Kidney (tissue), 22 donors: Measurements from ENCODE around the gene CRK. TPM values are rescaled to one million over a fixed set of nuclear protein-coding genes. Genes with fewer than 3 reads are reported as not detected.

ENCODE experiments used
- DNase-seq, 5 donors: peaks; one replicate each; pipeline ENCODE4 v3.0.0-alpha.2; 2013 to 2020
- FAIRE-seq: peaks from 2 replicates; lab custom pipeline; 2012; peaks lifted over from hg19 to GRCh38; lab: Jason Lieb, UNC
- H3K27ac ChIP-seq, 2 donors: one replicate each; pipeline ENCODE4 v1.7.0; 2013; ENCODE audit warnings: low read depth in 2 of 2, low read length in 2 of 2, inconsistent platforms in 1 of 2
- H3K27me3 ChIP-seq: one replicate; pipeline ENCODE4 v1.7.1; 2013; ENCODE audit warnings: low read length, inconsistent platforms; ENCODE audit not compliant: control insufficient read depth, insufficient read depth
- H3K36me3 ChIP-seq, 3 donors: one replicate each; pipeline versions ENCODE4 v1.7.0 to v1.7.1; 2013; ENCODE audit warnings: low read length in 3 of 3, control low read depth in 1 of 3, inconsistent platforms in 1 of 3; ENCODE audit not compliant: insufficient read depth in 3 of 3, control insufficient read depth in 2 of 3
- H3K4me1 ChIP-seq, 3 donors: one replicate each; pipeline versions ENCODE4 v1.7.0 to v1.7.1; 2013; ENCODE audit warnings: low read length in 3 of 3, inconsistent platforms in 1 of 3, low read depth in 1 of 3; ENCODE audit not compliant: control insufficient read depth in 2 of 3, insufficient read depth in 2 of 3
- H3K4me3 ChIP-seq, 3 donors: one replicate each; pipeline versions ENCODE4 v1.7.0 to v1.8.1; 2013; ENCODE audit warnings: low read length in 3 of 3, control low read depth in 1 of 3, inconsistent platforms in 1 of 3
- H3K9ac ChIP-seq, 3 donors: one replicate each; pipeline versions ENCODE4 v1.7.0 to v1.7.1; 2013; ENCODE audit warnings: low read length in 3 of 3, control low read depth in 1 of 3, inconsistent platforms in 1 of 3
- H3K9me3 ChIP-seq, 3 donors: one replicate each; pipeline versions ENCODE4 v1.7.0 to v1.7.1; 2013; ENCODE audit warnings: low read length in 3 of 3, control low read depth in 1 of 3, inconsistent platforms in 1 of 3; ENCODE audit not compliant: control insufficient read depth in 2 of 3, insufficient read depth in 1 of 3
- intact Hi-C: fragments of 100-400 bp; cut with DNase I; formaldehyde crosslinking; loops from one replicate; pipeline ENCODE4 v1.11.1; 2022
- long read RNA-seq, 10 donors: library from polyadenylated mRNA in 1 of 10; unstranded in 1 of 10; transcript quantifications; one replicate each; pipeline ENCODE4 v2.0.0 and lab custom pipeline, GENCODE V29; 2021 to 2026
- polyA plus RNA-seq: library from polyadenylated mRNA; stranded (reverse); fragments of 350-450 nt; fragmentation: Illumina TruSeq; extraction: RNeasy Lipid Tissue Mini Kit (QIAGEN cat#74804); gene quantifications from one replicate; pipeline ENCODE4 v1.2.3, GENCODE V29; 2014; ENCODE audit warnings: low read depth, low replicate concordance; ENCODE audit not compliant: insufficient read depth
- total RNA-seq: library from RNA; stranded (reverse); fragmentation: NEBNext Ultra II Directional; extraction: Animal tissue kit (Norgen Biotek cat#: 25700); gene quantifications from one replicate; pipeline ENCODE4 v1.2.1, GENCODE V29; 2021
- TF ChIP-seq, protein P1 (sequence below): IDR thresholded peaks from 3 replicates; pipeline ENCODE4 v1.5.1; 2012; ENCODE audit warnings: mild to moderate bottlenecking, moderate library complexity, borderline replicate concordance; ENCODE audit not compliant: insufficient read depth; ENCODE audit errors: extremely low read depth
- donor health status: control.
- donor health status: control.
- donor health status: control.
- donor health status: control.
- donor health status: control.
- donor health status: DM: yes; HTN: yes; CAD: no.
- donor health status: Normal renal cell carcinoma (clear cell type).

Gene CRK
- total RNA-seq: 61.3 TPM
- 26.8 TPM for polyA plus RNA-seq
- long read RNA-seq, donor 1, transcript CRK-201 (3 exons, 3,880 nt): major isoform, 14 of 17 reads
- long read RNA-seq, donor 1, partial matches to known transcripts: 0 of 17 reads
- long read RNA-seq, donor 1, other reads (novel, unspliced or antisense): 0 of 17 reads
- long read RNA-seq, donor 2, transcript CRK-202 (3 exons, 3,675 nt): major isoform, 7 of 12 reads
- long read RNA-seq, donor 2, transcript CRK-201 (3 exons, 3,880 nt): minor isoform, 5 of 12 reads
- long read RNA-seq, donor 2, partial matches to known transcripts: 0 of 12 reads
- long read RNA-seq, donor 2, other reads (novel, unspliced or antisense): 0 of 12 reads
- long read RNA-seq, donor 3, transcript CRK-201 (3 exons, 3,880 nt): major isoform, 12 of 17 reads
- long read RNA-seq, donor 3, transcript CRK-202 (3 exons, 3,675 nt): minor isoform, 5 of 17 reads
- long read RNA-seq, donor 3, partial matches to known transcripts: 0 of 17 reads
- long read RNA-seq, donor 3, other reads (novel, unspliced or antisense): 0 of 17 reads
- long read RNA-seq, donor 4, transcript CRK-201 (3 exons, 3,880 nt): major isoform, 6 of 11 reads
- long read RNA-seq, donor 4, transcript CRK-202 (3 exons, 3,675 nt): minor isoform, 5 of 11 reads
- long read RNA-seq, donor 4, partial matches to known transcripts: 0 of 11 reads
- long read RNA-seq, donor 4, other reads (novel, unspliced or antisense): 0 of 11 reads
- long read RNA-seq, donor 5, partial matches to known transcripts: 0 of 4 reads
- long read RNA-seq, donor 5, other reads (novel, unspliced or antisense): 0 of 4 reads
- long read RNA-seq, donor 6, partial matches to known transcripts: 0 of 2 reads
- long read RNA-seq, donor 6, other reads (novel, unspliced or antisense): 0 of 2 reads
- long read RNA-seq, donor 7, transcript CRK-201 (3 exons, 3,880 nt): major isoform, 21 of 50 reads
- long read RNA-seq, donor 7, transcript CRK-202 (3 exons, 3,675 nt): minor isoform, 20 of 50 reads
- long read RNA-seq, donor 7, partial matches to known transcripts: 2 of 50 reads
- long read RNA-seq, donor 7, other reads (novel, unspliced or antisense): 7 of 50 reads
- long read RNA-seq, donor 8, transcript CRK-201 (3 exons, 3,880 nt): minor isoform, 10 of 21 reads
- long read RNA-seq, donor 8, transcript CRK-202 (3 exons, 3,675 nt): major isoform, 11 of 21 reads
- long read RNA-seq, donor 8, partial matches to known transcripts: 0 of 21 reads
- long read RNA-seq, donor 8, other reads (novel, unspliced or antisense): 0 of 21 reads
- long read RNA-seq, donor 9, transcript CRK-202 (3 exons, 3,675 nt): major isoform, 6 of 10 reads
- long read RNA-seq, donor 9, partial matches to known transcripts: 0 of 10 reads
- long read RNA-seq, donor 9, other reads (novel, unspliced or antisense): 0 of 10 reads
- long read RNA-seq, donor 10, transcript CRK-202 (3 exons, 3,675 nt): major isoform, 10 of 13 reads
- long read RNA-seq, donor 10, partial matches to known transcripts: 0 of 13 reads
- long read RNA-seq, donor 10, other reads (novel, unspliced or antisense): 0 of 13 reads

DNA sequence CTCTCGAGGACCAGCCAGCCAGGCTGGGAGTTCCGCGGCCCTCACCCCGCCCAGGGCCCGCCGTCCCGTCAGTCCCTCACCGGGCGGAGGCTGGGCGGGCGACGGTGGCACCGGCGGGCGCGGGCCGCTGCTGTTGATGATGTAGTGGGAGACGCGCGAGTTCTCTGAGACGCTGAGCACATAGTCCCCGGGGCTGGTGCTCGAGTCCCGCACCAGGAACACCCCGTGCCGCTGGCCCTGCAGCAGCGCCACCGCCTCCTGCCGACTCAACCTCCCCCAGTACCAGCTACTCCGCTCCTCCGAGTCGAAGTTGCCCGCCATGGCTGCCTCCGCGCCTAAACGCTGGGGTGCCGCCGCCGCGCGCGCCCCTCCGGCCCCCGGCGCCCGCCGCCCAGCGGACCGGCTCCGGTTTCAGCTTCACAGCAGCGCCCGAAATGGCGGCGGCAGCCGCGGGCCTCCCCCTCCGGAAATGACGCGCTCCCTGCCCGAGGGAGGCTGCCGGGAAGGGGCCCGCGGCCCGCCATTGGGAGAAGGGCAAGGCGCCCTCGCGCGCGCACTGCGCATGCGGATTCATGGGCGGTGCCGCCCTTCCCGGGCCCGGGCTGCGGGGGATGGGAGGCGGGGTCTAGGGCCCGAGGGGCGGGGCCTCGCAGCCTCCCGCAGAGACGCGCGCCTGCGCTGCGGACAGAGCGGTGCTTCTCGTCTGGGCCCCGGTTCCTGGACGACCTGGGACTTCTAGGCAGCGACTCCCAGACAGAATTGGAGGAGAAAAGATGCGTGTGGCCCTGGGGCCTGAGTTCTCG, at the start of gene CRK:
CRK (minus strand) TSS at position 436 of the 803 bp plus-strand sequence; CDS start at position 321, 115 bp downstream.
- H3K9me3 ChIP-seq: no peaks in the 10 kb centered on the region
- H3K4me1 ChIP-seq: peaks cover 2 to 18% (median 17%) of the 10 kb centered on the region in 3 donors
- H3K36me3 ChIP-seq: no peaks in the 10 kb centered on the region
- no peak for FAIRE-seq
- DNase-seq: peak; percentile 98 to 99 (median 98)
- peak within 1 kb of the TSS; percentile 71 to 93 (median 85) for H3K4me3 ChIP-seq
- TF ChIP-seq, protein P1, sequence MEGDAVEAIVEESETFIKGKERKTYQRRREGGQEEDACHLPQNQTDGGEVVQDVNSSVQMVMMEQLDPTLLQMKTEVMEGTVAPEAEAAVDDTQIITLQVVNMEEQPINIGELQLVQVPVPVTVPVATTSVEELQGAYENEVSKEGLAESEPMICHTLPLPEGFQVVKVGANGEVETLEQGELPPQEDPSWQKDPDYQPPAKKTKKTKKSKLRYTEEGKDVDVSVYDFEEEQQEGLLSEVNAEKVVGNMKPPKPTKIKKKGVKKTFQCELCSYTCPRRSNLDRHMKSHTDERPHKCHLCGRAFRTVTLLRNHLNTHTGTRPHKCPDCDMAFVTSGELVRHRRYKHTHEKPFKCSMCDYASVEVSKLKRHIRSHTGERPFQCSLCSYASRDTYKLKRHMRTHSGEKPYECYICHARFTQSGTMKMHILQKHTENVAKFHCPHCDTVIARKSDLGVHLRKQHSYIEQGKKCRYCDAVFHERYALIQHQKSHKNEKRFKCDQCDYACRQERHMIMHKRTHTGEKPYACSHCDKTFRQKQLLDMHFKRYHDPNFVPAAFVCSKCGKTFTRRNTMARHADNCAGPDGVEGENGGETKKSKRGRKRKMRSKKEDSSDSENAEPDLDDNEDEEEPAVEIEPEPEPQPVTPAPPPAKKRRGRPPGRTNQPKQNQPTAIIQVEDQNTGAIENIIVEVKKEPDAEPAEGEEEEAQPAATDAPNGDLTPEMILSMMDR: no peak
- H3K9ac ChIP-seq: peak within 1 kb of the TSS; percentile 66 to 86 (median 80)
- H3K27ac ChIP-seq: peak within 1 kb of the TSS; percentile 92 to 94
- intact Hi-C loops: no loop called here
- no peaks in the 10 kb centered on the region for H3K27me3 ChIP-seq

- H3K27me3 ChIP-seq: no peaks in the 10 kb centered on the region
- no peaks in the 10 kb centered on the region for H3K4me1 ChIP-seq
- DNase-seq (no peak), FAIRE-seq (no peak)
- TF ChIP-seq, protein P1: no peak
- no peaks in the 10 kb centered on the region for H3K9me3 ChIP-seq
- H3K27ac ChIP-seq: no peak overlapping the region
- intact Hi-C loops: no loop called here
- peaks cover 0 to 10% (median 4%) of the 10 kb centered on the region in 3 donors for H3K36me3 ChIP-seq
- no peak overlapping the region for H3K4me3 ChIP-seq
- no peak overlapping the region for H3K9ac ChIP-seq
These were observed 49.6 kb upstream of the CRK start for GRCh38 chr17:1505586-1505985.

DNA sequence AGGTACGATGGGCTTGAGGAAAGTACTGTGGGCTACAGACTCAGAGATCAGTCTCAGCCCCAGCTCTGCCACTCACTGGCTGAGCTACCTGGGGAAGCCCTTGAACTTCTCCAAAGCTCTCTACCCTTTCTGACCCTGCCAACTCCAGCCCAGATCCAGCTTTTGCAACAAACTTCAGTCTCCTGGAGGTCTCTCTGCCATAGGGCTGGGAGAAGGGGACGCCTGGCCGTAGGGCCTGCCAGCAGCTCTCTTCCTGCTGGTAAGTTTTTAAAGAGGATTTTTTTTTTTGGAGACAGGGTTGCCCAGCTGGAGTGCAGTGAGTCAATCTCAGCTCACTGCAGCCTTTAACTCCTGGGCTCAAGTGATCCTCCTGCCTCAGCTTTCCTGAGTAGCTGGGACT, 48.8 kb upstream of the CRK start:
- TF ChIP-seq, protein P1: no peak
- intact Hi-C loops: no loop called here
- Histone ChIP-seq H3K9me3 (no peaks in the 10 kb centered on the region), H3K9ac (no peak overlapping the region), H3K4me3 (no peak overlapping the region), H3K36me3 (peaks cover 0 to 8% (median 4%) of the 10 kb centered on the region in 3 donors), H3K27me3 (no peaks in the 10 kb centered on the region), H3K27ac (no peak overlapping the region), H3K4me1 (no peaks in the 10 kb centered on the region)
- FAIRE-seq (no peak), DNase-seq (no peak)
